HUDEP-2 (cell line): ENCODE data around the gene PEA15.

ENCODE experiments used
- DNase-seq, 76 experiments: peaks; one replicate each; lab custom pipeline; 2025; ENCODE audit not compliant: unreplicated experiment in 76 of 76; lab: John Stamatoyannopoulos, UW

PEA15 gene

GRCh38 chr1:160207771-160208556 is 2.8 kb downstream of the PEA15 start:
- no peak for DNase-seq

- no peak for DNase-seq
Observed at GRCh38 chr1:160208557-160209320, 3.6 kb downstream of the PEA15 start.

- no peak for DNase-seq
Observed at GRCh38 chr1:160209321-160210046, 4.3 kb downstream of the PEA15 start.

- no peak for DNase-seq
Observed at GRCh38 chr1:160210561-160210960, 5.4 kb downstream of the PEA15 start.

GRCh38 chr1:160211046-160211790 is 6.0 kb downstream of the PEA15 start:
- no peak for DNase-seq

GRCh38 chr1:160214481-160215140 is 9.4 kb downstream of the PEA15 start:
- no peak for DNase-seq

GRCh38 chr1:160216301-160216700 is 11.1 kb downstream of the PEA15 start:
- no peak for DNase-seq

- no peak for DNase-seq
Observed at GRCh38 chr1:160217481-160218051, 12.4 kb downstream of the PEA15 start.

- peak in 1 of 76 experiments; percentile 11 for DNase-seq
Observed at GRCh38 chr1:160219062-160219929, 14.1 kb downstream of the PEA15 start.

GRCh38 chr1:160220301-160220700 is 15.1 kb downstream of the PEA15 start:
- DNase-seq: no peak

GRCh38 chr1:160221089-160221488 is 15.9 kb downstream of the PEA15 start:
- no peak for DNase-seq

- no peak for DNase-seq
Observed at GRCh38 chr1:160222546-160222945, 17.4 kb downstream of the PEA15 start.

- no peak for DNase-seq
Observed at GRCh38 chr1:160224606-160225005, 19.4 kb downstream of the PEA15 start.

- DNase-seq: no peak
Observed at GRCh38 chr1:160225345-160225744, 20.2 kb downstream of the PEA15 start.

GRCh38 chr1:160226623-160227022 is 21.4 kb downstream of the PEA15 start:
- DNase-seq: no peak

- no peak for DNase-seq
Observed at GRCh38 chr1:160227034-160227433, 21.9 kb downstream of the PEA15 start.

GRCh38 chr1:160227561-160227960 is 22.4 kb downstream of the PEA15 start:
- no peak for DNase-seq

- no peak for DNase-seq
Observed at GRCh38 chr1:160228431-160228830, 23.2 kb downstream of the PEA15 start.

GRCh38 chr1:160232911-160233310 is 27.7 kb downstream of the PEA15 start:
- no peak for DNase-seq
